GM21619 (cell line): Measurements from ENCODE around the gene CCDC93.
A peak's percentile ranks its signal among the peaks of the same experiment; 100 is the strongest.
"Not testable (repeated sequence)": the region's sequence is repeated elsewhere in the genome, so short reads cannot be mapped to it uniquely, and the experiment has no call there.

Experiments
- ATAC-seq: cut with Tn5 transposase; IDR thresholded peaks from one replicate; pipeline ENCODE4 v1.9.1; 2021; ENCODE audit not compliant: unreplicated experiment

CCDC93 gene

DNA sequence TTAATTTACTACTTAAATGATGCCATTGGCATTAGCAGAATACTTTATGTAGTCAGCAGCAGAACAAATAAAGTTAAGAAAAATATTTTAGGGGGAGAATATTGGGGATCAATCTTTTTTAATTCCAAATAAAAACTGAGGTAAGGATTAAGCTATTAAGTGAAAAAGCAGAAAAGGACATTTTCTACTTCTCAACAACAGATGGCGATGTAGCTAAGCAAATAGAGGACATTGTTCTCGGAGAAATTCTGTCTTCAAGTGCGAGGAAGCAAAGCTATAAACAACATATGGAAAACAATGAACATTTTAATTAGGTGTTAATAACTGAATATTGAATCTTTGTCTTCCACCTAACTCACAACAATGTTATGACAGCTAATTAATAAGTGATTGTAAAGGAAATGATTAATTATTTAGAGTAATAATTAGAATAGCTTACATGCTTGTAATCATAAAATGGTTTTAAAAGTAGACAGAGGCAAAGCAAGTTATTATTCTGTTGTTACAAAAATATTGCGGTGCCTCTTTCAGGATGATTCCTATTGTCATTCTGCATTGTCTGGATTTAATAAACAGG is 32.9 kb upstream of the CCDC93 start:
- ATAC-seq: no peak

- no peak for ATAC-seq
Observed at GRCh38 chr2:118045286-118045685, 31.4 kb upstream of the CCDC93 start.

- no peak for ATAC-seq
Observed at GRCh38 chr2:118044854-118045253, 31.0 kb upstream of the CCDC93 start.

DNA sequence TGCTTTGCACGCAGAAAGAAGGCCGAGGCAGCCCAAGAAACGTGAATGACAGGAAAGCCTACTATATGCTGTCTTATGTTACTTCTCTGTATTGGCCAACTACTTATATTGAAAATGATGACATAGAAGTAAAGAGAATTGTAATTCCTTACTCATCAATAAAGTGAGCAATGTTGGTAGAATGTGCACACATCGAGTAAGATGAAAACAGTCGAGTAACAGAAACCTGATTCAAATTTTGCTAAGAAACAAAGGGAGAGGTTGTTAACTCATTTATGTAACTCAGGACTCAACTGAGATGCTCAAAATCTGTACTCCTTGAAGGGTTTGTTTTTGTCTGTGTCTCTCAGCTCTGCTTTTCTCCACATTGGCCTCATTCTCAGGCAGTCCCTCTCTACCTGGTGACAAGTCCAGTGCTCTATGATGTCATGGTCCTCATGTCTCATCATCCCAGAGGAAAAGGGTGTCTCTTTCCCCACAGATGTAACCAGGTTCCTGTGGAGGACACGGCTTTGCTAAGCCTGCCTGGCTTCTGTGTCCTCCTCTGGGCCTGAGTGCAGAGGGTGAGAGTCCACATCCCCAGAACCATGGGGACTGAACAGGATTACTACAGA is 30.3 kb upstream of the CCDC93 start:
- no peak for ATAC-seq

DNA sequence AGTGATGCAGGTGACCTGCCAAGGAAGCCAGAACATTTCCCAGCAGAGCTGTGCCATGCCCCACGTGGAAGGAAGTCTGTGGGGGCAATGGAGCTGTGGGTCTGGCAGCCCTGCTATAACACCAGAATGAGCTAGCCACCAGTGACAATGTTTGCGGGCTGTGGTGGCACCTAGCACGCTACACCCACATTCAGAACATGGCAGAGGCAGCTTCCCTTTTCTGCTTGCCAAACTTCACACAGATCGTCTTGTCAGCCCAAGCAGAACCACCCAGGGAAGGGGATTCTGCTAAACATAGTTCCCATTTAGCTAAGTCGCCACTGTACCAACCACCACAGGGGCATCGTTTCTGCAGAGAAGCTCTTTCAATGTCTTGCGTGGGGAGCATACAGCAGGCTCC is 27.0 kb upstream of the CCDC93 start:
- no peak for ATAC-seq

- peak; percentile 87 for ATAC-seq
Observed at GRCh38 chr2:118032169-118033013, 18.5 kb upstream of the CCDC93 start.

GRCh38 chr2:118031566-118031965 is 17.7 kb upstream of the CCDC93 start:
- no peak for ATAC-seq

DNA sequence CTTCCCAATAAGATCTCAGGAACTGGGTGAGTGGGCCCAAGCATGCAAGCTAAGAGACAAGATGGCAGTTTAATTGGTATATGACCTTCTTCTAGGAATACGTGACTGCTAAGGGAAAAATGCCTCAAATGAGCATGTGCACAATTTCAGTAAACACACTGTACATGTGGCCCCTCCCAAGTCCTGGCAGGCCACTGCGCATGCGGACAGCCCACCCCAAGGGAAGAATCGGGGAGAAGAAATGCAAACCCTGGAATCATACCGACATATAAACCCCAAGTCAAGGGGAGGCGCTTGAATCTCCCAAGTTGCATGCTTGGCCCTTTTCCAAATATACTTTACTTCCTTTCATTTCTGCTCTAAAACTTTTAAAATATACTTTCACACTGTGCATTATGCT is 15.2 kb upstream of the CCDC93 start:
- ATAC-seq: no peak

- ATAC-seq: no peak
Observed at GRCh38 chr2:118021356-118021755, 7.5 kb upstream of the CCDC93 start.

- no peak for ATAC-seq
Observed at GRCh38 chr2:118019821-118020220, 6.0 kb upstream of the CCDC93 start.

GRCh38 chr2:118016911-118017310 is 3.0 kb upstream of the CCDC93 start:
- no peak for ATAC-seq

GRCh38 chr2:118015761-118016160 is 1.9 kb upstream of the CCDC93 start:
- ATAC-seq: not testable (repeated sequence)

DNA sequence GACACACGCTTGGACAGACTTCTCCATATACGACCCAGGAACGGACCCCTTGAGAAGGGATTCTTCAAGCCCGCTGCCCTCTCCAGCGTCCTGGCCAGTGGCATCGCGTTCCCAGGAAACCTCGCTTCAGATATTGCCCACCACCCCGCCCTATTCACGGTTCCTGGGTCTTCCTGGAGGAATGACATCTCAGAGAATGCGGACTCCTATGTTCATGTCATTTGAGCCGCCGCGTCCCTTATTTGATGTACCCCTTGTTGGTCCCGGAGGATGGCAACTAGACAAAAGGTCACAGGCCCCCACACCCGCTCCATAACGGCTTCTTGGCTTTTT is 588 bp upstream of the CCDC93 start:
- ATAC-seq: no peak

- ATAC-seq: peak; percentile 32
Observed at GRCh38 chr2:118013221-118013723, 598 bp downstream of the CCDC93 start.

DNA sequence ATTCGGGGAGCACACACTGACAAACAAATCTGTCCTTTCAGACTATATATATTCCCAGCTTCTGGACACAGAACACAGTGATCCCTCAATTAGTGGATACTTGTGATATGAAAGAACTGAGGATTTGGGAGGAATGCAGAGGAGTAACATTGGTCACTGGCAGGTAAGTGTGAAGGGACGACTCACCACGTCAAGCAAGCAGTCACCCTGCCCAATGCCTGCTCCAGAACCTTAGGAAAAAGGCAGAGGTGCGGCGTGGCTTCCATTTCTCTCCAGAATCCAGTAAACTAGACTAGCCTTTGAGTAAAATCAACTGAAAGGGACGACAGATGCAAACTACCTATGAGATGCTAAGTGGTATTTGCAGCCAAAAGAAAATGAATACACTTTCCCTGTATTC is 1.1 kb downstream of the CCDC93 start:
- ATAC-seq: no peak

GRCh38 chr2:118010473-118010872 is 3.4 kb downstream of the CCDC93 start:
- no peak for ATAC-seq

DNA sequence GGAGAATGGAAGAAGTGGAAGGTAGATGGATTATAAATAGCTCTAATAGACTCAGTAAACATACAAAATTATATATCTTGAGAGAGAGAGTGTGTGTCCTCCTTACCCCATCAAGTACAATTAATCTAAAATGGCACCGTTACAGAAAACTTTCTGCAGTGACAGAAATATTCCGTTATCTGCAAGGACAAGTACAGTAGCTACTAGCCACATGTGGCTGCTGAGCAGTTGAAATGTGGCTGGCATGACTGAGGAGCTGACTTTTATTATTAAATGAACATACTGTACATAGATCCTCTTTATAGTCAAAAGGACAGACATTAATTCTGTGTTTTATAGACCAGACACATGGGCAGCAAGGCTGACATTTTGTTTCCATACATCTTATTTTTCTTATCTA is 7.0 kb downstream of the CCDC93 start:
- ATAC-seq: no peak

GRCh38 chr2:118006326-118006725 is 7.5 kb downstream of the CCDC93 start:
- no peak for ATAC-seq

GRCh38 chr2:118003396-118003824 is 10.5 kb downstream of the CCDC93 start:
- ATAC-seq: peak; percentile 99

DNA sequence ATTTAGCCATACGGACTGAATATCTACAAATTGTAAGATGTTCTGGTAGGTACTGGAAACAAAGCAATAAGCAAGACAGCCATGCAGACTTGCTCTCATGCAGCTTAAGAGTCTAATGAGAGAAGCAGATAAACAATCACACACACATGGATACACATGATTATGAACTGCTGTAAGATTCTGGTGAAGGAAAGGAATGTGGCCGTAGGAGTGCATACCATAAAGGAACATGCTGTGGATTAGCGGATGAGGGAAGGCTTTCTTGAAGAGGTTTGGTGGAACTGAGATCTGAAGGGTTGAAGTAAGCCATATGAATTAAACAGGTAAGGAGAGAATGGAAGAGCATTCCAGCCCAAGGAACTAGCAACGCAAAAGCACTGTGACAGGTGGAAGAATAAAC is 13.8 kb downstream of the CCDC93 start:
- no peak for ATAC-seq

GRCh38 chr2:117997872-117998454 is 15.9 kb downstream of the CCDC93 start:
- no peak for ATAC-seq

- ATAC-seq: no peak
Observed at GRCh38 chr2:117996525-117996924, 17.3 kb downstream of the CCDC93 start.
